ENCODE measurements around the gene KRT80.

KRT80 gene

DNA sequence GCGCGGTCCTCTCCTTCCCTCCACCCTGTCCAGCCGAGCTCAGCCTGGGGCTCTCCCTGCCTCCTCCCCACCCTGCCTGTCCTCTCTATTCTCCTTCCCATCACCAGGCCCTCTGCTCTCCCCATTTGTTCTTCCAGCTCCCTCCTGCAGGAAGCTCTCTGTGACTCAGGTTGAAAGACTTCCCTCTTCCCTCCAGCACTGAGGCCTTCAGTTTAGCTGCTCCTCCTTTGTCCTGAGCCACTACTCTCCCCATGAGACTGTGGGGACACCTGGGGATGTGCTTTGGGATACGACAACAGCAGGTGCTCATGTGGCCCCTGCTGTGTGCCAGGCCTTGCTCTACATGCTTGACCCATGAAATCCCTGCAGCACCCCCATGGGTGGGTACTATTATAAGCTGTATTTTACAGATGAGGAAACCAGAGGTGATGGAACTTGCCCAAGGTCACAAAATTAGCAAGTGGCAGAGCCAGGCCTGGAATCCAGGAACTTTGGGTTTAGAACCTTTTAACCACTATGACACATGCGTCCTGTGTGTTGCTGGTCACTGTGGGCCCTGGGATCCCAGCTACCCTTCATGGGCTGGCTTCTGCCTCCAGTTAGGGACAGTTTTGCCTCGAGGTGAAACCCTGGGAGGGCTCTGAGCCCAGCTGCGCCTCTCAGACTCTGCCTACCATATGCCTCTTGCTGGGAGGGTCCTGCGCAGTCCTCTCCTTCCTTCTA lies 5.5 kb downstream of the KRT80 start:
- H3K4me1 Mint-ChIP-seq (ENCODE audit: low read depth) = peaks cover 6% of the 10 kb centered on the region

DNA sequence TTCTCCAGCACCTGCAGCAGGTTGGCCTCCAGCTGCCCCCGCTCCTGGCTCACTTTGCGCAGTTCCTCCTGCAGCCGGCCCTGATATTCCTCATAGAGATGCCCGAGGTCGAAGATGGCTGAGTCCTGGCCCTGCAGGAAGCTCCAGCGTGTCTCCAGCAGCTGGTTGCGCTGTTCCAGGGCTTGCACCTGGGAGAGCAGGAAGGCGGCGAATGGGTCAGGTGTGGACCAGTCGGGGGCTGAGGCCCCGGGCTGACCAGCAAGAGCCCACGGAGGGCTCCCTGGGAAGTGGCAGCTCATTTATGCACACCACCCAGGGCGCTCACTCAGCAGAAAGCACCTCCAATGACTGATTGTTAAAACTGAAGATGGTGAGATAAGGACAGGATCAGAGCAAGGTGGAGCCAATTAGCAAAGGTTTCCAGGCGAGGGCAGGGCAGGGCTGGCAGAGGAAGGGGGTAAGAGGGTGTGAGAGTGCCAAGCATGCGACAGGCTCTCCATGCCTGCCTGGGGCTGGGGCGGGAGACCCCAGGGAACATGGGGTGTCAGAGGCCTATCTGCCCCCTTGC lies 6.3 kb downstream of the KRT80 start:
- H3K4me1 Mint-ChIP-seq (ENCODE audit: low read depth) = peaks cover 6% of the 10 kb centered on the region

More for the DNA sequence above, 5.5 kb downstream of the KRT80 start:
- Mint-ChIP-seq H3K9me3 (no peaks in the 10 kb centered on the region), H3K36me3 (ENCODE audit: low read depth) (no peaks in the 10 kb centered on the region), H3K27ac (no peak overlapping the region), H3K4me3 (no peak overlapping the region), H3K27me3 (ENCODE audit: low read depth) (no peaks in the 10 kb centered on the region)

DNA sequence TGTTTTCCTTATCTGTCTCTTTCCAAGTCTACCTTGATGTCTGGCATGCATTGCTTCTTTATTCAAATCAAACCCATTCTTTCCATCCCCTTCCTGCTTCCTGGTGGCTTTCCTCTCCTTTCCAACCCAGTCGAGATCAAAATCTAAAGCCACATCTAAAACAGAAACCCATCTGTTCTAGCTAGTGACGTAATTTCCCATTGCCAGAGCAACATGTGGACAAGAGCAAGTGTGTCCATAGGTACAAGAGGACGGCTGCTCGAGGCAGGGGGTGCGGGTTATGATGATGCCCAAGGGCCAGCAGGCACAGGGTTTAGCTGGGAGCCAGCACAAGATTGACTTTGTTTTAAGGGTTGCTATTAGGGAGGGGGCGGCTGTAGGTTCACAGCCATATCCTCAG lies 7.0 kb downstream of the KRT80 start:
- no peak overlapping the region for H3K27ac Mint-ChIP-seq
- H3K27me3 Mint-ChIP-seq (ENCODE audit: low read depth) = no peaks in the 10 kb centered on the region
- peaks cover 6% of the 10 kb centered on the region for H3K4me1 Mint-ChIP-seq (ENCODE audit: low read depth)
- no peaks in the 10 kb centered on the region for H3K9me3 Mint-ChIP-seq
- no peak overlapping the region for H3K4me3 Mint-ChIP-seq
- H3K36me3 Mint-ChIP-seq (ENCODE audit: low read depth) = no peaks in the 10 kb centered on the region

More for the DNA sequence above, 6.3 kb downstream of the KRT80 start:
- H3K9me3 Mint-ChIP-seq = no peaks in the 10 kb centered on the region
- H3K27ac Mint-ChIP-seq = no peak overlapping the region
- no peak overlapping the region for H3K4me3 Mint-ChIP-seq
- no peaks in the 10 kb centered on the region for H3K27me3 Mint-ChIP-seq (ENCODE audit: low read depth)
- H3K36me3 Mint-ChIP-seq (ENCODE audit: low read depth) = no peaks in the 10 kb centered on the region

DNA sequence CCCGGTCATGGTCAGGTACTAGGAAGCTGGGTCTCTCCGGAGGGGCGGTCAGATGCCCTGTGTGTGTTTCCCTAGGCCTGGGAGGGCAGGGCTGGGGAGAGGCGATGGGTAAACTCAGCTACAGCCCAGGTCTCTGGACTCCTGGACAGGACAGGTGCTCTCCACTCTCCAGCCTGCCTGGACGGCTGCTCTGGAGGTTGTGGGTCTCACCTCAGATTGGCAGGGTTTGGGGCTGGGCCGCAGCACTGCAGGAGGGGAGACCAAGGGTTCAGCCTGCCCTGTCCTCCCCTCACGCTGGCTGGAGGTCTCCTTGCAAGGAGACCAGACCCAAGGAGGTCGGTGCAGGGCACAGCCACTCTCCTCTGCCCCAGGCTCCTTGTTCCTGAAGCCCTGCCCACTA lies 7.8 kb downstream of the KRT80 start:
- Mint-ChIP-seq H3K9me3 (no peaks in the 10 kb centered on the region), H3K27ac (no peak overlapping the region), H3K27me3 (ENCODE audit: low read depth) (no peaks in the 10 kb centered on the region), H3K4me1 (ENCODE audit: low read depth) (peaks cover 3% of the 10 kb centered on the region), H3K4me3 (no peak overlapping the region), H3K36me3 (ENCODE audit: low read depth) (no peaks in the 10 kb centered on the region)

DNA sequence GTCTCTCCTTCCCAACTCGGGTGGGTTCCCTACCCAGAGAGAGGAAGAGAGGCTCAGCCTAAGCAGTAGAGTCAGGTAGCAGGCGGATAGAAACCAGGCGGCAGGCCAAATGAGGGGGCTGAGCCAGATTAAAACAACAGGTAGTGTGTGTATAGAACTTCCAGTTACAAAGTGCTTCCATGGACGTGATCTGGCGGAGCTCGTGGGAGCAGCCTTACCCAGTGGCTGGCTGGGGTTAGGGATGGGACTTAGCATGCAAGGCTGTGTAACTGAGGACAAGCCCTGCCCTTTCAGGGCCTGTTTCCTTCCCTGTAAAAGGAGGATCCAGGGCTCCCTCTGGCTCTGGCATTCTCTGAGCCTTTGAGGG lies 8.3 kb downstream of the KRT80 start:
- Mint-ChIP-seq H3K4me1 (ENCODE audit: low read depth) (peaks cover 4% of the 10 kb centered on the region), H3K9me3 (no peaks in the 10 kb centered on the region), H3K36me3 (ENCODE audit: low read depth) (no peaks in the 10 kb centered on the region), H3K27me3 (ENCODE audit: low read depth) (no peaks in the 10 kb centered on the region), H3K4me3 (no peak overlapping the region), H3K27ac (no peak overlapping the region)

DNA sequence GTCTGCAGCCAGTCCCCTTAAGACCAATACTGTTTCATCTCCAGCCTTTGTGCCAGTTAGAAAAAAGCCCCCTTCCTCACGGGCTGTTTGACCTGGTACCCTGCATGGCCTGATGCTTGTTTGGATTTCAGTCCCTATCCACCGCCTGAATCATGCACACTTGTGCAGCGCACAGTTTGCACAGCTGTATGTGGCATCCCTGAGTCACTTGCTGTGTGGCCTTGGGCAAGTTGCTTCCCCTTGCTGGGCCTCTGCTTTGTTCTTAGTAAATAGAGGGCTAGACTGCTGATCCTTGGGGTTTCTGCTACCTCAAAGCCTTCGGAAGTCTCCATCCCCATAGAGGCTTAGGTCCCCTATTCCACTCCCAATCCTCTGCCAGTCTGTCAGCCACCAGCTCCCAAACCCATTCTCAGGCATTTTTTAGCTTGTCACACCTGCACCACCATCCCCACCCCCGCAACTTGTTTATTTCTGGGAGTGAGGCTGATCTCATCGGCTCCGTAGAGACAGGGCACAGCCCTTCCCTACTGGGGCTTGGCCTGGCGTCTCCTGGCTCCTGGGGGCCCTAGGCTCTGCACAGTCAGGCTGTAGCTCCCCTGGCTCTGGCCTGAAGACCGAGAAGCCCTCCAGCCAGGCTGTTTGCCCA lies 8.8 kb downstream of the KRT80 start:
- peaks cover 4% of the 10 kb centered on the region for H3K4me1 Mint-ChIP-seq (ENCODE audit: low read depth)
- no peaks in the 10 kb centered on the region for H3K27me3 Mint-ChIP-seq (ENCODE audit: low read depth)
- H3K4me3 Mint-ChIP-seq = no peak overlapping the region
- H3K9me3 Mint-ChIP-seq = no peaks in the 10 kb centered on the region
- no peaks in the 10 kb centered on the region for H3K36me3 Mint-ChIP-seq (ENCODE audit: low read depth)
- H3K27ac Mint-ChIP-seq = no peak overlapping the region

DNA sequence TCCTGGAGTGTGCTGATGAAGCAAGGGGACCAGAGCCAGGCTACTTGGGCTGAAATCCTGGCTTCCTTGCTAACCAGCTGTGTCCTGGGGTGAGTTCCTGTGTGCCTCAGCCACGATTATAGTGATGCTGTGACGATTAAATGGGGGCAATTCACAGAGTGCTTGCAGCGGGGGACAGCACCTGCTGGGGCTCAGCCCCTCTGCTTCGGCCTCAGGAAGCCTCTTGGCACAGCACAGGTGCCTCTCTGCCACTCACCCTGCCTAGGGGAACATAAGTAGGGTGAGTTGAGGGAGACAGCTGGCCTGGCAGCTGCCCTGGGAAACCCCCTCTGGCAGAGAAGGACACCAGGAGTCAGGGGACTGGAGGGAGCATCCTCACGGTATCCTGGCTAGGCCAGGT lies 9.4 kb downstream of the KRT80 start:
- no peak overlapping the region for H3K4me3 Mint-ChIP-seq
- no peak overlapping the region for H3K27ac Mint-ChIP-seq
- no peaks in the 10 kb centered on the region for H3K36me3 Mint-ChIP-seq (ENCODE audit: low read depth)
- H3K9me3 Mint-ChIP-seq = no peaks in the 10 kb centered on the region
- peaks cover 4% of the 10 kb centered on the region for H3K4me1 Mint-ChIP-seq (ENCODE audit: low read depth)
- no peaks in the 10 kb centered on the region for H3K27me3 Mint-ChIP-seq (ENCODE audit: low read depth)

DNA sequence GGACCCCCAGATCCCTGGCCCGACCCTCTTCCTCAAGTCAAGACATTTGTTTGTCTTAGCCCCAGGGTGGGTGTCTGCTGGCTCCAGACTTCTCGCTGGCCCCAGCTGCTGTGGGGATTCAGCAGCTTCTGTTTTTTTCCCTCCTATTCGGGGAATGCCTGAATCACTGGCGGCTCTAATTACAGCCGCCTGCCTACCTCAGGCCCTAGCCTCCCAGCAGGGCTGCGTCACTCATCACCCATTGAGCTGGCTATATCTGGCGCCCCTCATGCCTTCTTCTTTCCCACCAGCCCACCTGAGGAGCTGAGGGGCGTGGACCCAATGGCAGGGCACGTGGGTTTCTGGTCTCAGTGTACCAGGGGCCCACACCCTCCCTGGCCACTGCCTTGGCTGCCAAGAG lies 10.1 kb downstream of the KRT80 start:
- Mint-ChIP-seq H3K27me3 (ENCODE audit: low read depth) (no peaks in the 10 kb centered on the region), H3K9me3 (no peaks in the 10 kb centered on the region), H3K36me3 (ENCODE audit: low read depth) (no peaks in the 10 kb centered on the region), H3K27ac (no peak overlapping the region), H3K4me1 (ENCODE audit: low read depth) (peaks cover 4% of the 10 kb centered on the region), H3K4me3 (no peak overlapping the region)

DNA sequence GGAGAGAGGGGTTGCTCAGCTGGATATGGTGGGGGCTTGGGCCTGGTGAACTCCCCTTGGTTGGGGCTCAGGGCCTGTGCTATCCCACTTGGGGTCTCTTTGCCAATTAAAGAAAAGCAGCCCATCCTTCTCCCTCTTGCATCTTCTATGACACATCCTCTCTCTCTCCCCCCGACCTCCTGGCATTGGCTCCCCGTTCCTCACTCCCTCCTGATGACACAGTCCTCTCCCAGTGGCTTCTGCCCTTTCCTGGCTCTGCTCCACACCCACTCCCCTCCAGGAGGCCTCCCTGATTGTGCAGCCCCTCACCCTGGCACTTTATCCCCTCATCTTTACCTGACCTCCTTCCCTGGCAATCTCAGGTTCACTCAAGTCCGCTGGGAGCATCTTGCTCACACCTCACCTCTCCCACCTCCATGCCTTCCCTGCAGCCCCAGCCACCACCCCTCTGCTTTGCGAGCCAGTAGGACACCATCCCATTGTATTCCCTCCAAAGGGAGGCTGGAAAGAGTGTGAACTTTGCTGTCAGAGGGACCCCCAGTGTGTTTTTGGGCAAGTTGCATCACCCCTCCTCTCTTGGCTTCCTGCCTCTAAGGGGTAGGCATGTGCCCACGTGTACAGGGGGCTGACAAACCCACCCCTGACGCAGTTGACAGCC lies 10.7 kb downstream of the KRT80 start:
- Mint-ChIP-seq H3K27ac (no peak overlapping the region), H3K4me1 (ENCODE audit: low read depth) (peaks cover 4% of the 10 kb centered on the region), H3K4me3 (no peak overlapping the region), H3K9me3 (no peaks in the 10 kb centered on the region), H3K27me3 (ENCODE audit: low read depth) (no peaks in the 10 kb centered on the region), H3K36me3 (ENCODE audit: low read depth) (no peaks in the 10 kb centered on the region)

DNA sequence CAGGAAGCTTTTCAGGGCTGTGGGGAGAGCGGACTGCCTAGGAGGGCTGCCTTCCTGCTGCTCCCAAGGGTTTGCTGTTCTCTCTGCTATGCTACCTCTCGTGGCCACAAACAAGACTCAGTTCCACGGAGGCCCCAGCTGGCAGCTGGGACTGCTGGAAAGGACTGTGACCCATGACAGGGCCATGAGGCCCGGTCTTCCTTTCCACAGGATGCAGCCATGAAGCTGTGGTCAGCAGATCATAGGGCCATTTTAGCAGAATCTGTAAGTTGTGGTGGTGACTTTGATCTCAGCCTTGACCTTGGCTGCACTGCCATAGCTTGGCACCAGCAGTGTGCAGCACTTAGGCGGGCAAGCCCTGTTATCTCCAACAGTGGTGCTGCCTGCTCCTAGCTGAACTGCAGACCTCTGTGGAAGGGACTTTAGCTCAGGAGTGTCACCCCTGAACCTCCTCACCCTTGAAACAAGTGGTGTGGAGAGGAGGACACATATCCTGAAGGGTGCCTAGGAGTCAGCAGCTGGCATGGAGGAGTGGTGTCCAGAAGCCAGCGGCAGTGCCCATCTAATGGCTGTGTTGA lies 12.3 kb downstream of the KRT80 start:
- H3K9me3 Mint-ChIP-seq = no peaks in the 10 kb centered on the region
- no peaks in the 10 kb centered on the region for H3K27me3 Mint-ChIP-seq (ENCODE audit: low read depth)
- H3K27ac Mint-ChIP-seq = no peak overlapping the region
- H3K4me1 Mint-ChIP-seq (ENCODE audit: low read depth) = peaks cover 2% of the 10 kb centered on the region
- H3K4me3 Mint-ChIP-seq = no peak overlapping the region
- no peaks in the 10 kb centered on the region for H3K36me3 Mint-ChIP-seq (ENCODE audit: low read depth)

DNA sequence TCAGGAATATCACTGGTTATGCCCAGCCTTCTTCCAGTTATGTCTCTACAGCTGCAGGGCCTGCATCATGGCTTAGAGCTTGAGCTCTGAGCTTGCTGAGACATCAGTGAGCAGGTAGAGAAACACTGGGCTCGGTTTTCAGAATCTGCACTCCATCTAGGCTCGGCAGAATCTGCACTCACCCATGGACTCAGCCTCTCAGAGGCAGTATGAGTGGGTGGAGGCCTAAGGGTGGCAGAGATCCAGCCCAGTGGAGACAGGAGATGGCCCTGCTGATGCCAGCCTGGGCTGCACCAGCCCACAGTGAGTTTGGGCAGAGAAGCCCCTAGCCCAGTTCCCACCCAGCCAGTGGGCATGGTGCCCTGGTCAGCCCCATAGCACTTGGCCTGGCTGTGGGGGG lies 12.8 kb downstream of the KRT80 start:
- Mint-ChIP-seq H3K27me3 (ENCODE audit: low read depth) (no peaks in the 10 kb centered on the region), H3K9me3 (no peaks in the 10 kb centered on the region), H3K27ac (no peak overlapping the region), H3K4me3 (no peak overlapping the region), H3K4me1 (ENCODE audit: low read depth) (peaks cover 2% of the 10 kb centered on the region), H3K36me3 (ENCODE audit: low read depth) (no peaks in the 10 kb centered on the region)

DNA sequence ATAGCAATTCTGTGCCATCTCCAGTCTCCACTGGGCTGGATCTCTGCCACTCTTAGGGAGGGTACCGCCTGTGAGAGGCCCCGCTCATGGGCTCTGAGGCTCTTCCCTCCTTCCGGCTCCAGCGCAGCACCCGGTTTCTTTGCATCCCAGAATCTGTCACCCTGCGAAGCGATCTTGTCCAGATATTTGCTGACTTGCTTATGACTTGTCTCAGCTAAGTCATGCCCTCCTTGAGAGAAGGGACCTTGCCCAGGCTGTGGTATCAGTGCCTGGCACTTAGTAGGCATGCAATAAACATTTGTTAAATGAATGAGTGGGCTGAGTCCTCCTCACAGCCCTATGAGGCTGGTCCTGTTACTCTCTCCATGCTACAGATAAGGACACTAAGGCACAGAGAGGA lies 13.4 kb downstream of the KRT80 start:
- no peak overlapping the region for H3K27ac Mint-ChIP-seq
- no peak overlapping the region for H3K4me3 Mint-ChIP-seq
- H3K9me3 Mint-ChIP-seq = no peaks in the 10 kb centered on the region

DNA sequence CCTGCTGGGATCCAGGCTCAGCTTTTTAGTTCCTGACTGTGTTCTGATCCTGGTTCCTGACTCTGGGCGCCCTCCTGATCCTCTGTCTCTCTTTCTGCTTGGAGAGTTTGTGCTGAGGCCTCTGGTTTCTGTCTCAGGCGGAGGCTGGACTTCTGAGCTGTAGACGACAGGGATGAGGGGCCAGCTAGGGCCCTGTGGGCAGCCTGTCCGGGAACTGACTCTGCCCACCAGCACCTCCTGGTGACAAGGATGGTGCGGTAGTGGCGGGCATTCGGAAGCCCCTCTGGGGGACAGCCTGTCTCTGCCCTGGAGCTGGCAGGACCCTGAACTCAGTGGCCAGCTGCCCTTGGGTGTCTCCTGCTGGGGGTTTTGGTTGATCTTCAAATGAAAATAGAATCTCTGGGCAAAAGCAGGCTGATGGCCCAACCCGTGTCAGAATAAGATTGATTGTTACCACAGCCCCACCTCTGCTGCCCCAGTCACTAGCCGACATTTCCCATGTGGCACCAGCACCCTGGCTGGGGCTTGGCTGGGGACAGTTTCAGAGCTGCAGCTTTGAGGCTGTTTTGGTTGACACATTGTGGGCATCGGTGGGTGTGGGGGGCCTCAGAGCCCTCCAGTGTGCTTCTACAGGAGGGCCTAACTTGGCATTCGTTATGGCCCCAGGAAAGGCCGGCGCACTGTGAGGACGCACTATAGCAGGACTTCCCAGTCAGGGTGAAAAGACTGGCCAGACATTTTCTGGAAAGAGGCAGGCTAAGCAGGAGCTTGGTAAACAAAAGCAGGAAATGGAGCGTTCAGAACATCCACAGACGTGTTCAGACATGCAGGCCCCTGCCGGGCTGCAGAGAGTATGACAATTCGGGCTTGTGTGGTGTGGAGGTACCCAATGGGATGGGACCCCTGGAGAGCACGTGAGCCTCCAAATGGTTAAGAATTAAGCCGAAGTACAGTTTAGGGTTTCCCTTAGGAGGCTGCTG lies 16.2 kb downstream of the KRT80 start:
- Mint-ChIP-seq H3K4me3 (no peak overlapping the region), H3K4me1 (ENCODE audit: low read depth) (peaks cover 2% of the 10 kb centered on the region), H3K27me3 (ENCODE audit: low read depth) (no peaks in the 10 kb centered on the region), H3K36me3 (ENCODE audit: low read depth) (no peaks in the 10 kb centered on the region), H3K27ac (no peak overlapping the region), H3K9me3 (no peaks in the 10 kb centered on the region)

More for the DNA sequence above, 13.4 kb downstream of the KRT80 start:
- H3K27me3 Mint-ChIP-seq (ENCODE audit: low read depth) = no peaks in the 10 kb centered on the region
- H3K36me3 Mint-ChIP-seq (ENCODE audit: low read depth) = no peaks in the 10 kb centered on the region
- peaks cover 2% of the 10 kb centered on the region for H3K4me1 Mint-ChIP-seq (ENCODE audit: low read depth)

DNA sequence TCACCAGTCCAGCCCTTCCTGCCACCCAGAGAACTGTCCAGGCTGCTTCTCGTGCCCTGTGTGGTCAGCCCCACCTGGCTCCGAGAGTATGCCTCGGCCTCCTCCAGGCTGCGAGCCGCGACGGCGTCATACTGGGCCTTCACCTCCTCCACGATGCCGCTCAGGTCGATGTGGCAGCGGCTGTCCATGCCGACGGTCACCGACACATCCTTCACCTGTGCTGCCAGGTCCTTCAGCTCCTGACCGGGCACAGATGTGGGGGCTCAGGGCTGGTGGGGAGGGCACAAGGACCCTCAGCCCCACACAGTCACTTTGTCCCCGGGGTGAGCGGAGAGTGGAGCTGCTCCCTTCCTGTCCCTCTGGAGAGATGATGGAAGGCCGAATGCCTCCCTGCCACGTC lies 18.3 kb downstream of the KRT80 start:
- no peak overlapping the region for H3K4me3 Mint-ChIP-seq
- H3K4me1 Mint-ChIP-seq (ENCODE audit: low read depth) = peaks cover under 1% of the 10 kb centered on the region

More for the DNA sequence above, 18.3 kb downstream of the KRT80 start:
- no peaks in the 10 kb centered on the region for H3K27me3 Mint-ChIP-seq (ENCODE audit: low read depth)
- H3K27ac Mint-ChIP-seq = no peak overlapping the region
- no peaks in the 10 kb centered on the region for H3K36me3 Mint-ChIP-seq (ENCODE audit: low read depth)
- no peaks in the 10 kb centered on the region for H3K9me3 Mint-ChIP-seq
